Neural progenitor cell (in vitro differentiated cells): ENCODE data around the gene TMEM145. TPM values are rescaled to one million over a fixed set of nuclear protein-coding genes. Genes with fewer than 3 reads are reported as not detected.

Experiments used
- DNase-seq: peaks from one replicate; pipeline ENCODE4 v3.0.0-alpha.2; 2016; ENCODE audit warnings: low spot score
- H2AFZ ChIP-seq: fragments of 200-600 bp; sonication (generic); replicated peaks from 2 replicates; pipeline ENCODE4 v1.6.1; 2016; ENCODE audit warnings: antibody characterized with exemption
- H3F3A ChIP-seq: fragments of 200-600 bp; sonication (generic); 2 replicates; pipeline ENCODE4 v1.6.1; 2016; ENCODE audit warnings: antibody characterized with exemption, low read depth
- H3K27ac ChIP-seq: fragments of 200-600 bp; sonication (generic); 2 replicates; pipeline ENCODE4 v1.5.1; 2016; ENCODE audit warnings: mild to moderate bottlenecking
- H3K27me3 ChIP-seq: fragments of 200-600 bp; sonication (generic); 2 replicates; pipeline ENCODE4 v1.6.1; 2016; ENCODE audit warnings: mild to moderate bottlenecking, moderate library complexity
- H3K36me3 ChIP-seq: fragments of 200-600 bp; sonication (generic); 2 replicates; pipeline ENCODE4 v1.5.1; 2016
- H3K4me1 ChIP-seq: fragments of 200-600 bp; sonication (generic); 2 replicates; pipeline ENCODE4 v1.6.1; 2016; ENCODE audit warnings: mixed run types
- H3K4me2 ChIP-seq: fragments of 200-600 bp; sonication (generic); 2 replicates; pipeline ENCODE4 v1.6.1; 2016
- H3K4me3 ChIP-seq: fragments of 200-600 bp; sonication (generic); 2 replicates; pipeline ENCODE4 v1.5.1; 2016
- H3K79me2 ChIP-seq: fragments of 200-600 bp; sonication (generic); 2 replicates; pipeline ENCODE4 v1.6.1; 2016; ENCODE audit warnings: low read depth
- H3K9ac ChIP-seq: fragments of 200-600 bp; sonication (generic); 2 replicates; pipeline ENCODE4 v1.6.1; 2016
- H3K9me3 ChIP-seq: fragments of 200-600 bp; sonication (generic); 2 replicates; pipeline ENCODE4 v1.5.1; 2016; ENCODE audit warnings: low read depth
- H4K20me1 ChIP-seq: fragments of 200-600 bp; sonication (generic); 2 replicates; pipeline ENCODE4 v1.6.1; 2016; ENCODE audit warnings: low read depth
- H3K27ac Mint-ChIP-seq: 3 replicates; pipeline ENCODE4 v1.8.0; 2021; ENCODE audit warnings: mixed read lengths
- H3K27me3 Mint-ChIP-seq: 2 replicates; pipeline ENCODE4 v1.8.0; 2022; ENCODE audit warnings: low read depth, mild to moderate bottlenecking, inconsistent platforms, moderate library complexity, mixed read lengths; ENCODE audit not compliant: insufficient read depth
- H3K36me3 Mint-ChIP-seq: 3 replicates; pipeline ENCODE4 v1.8.0; 2021; ENCODE audit warnings: mixed read lengths
- H3K4me1 Mint-ChIP-seq: 3 replicates; pipeline ENCODE4 v1.8.0; 2021; ENCODE audit warnings: mixed read lengths
- H3K4me3 Mint-ChIP-seq: 3 replicates; pipeline ENCODE4 v1.8.0; 2021; ENCODE audit warnings: mild to moderate bottlenecking, moderate library complexity, mixed read lengths
- H3K9me3 Mint-ChIP-seq: 3 replicates; pipeline ENCODE4 v1.8.0; 2020; ENCODE audit warnings: mixed read lengths
- CTCF ChIP-seq: fragments of 200-600 bp; sonication (generic); IDR thresholded peaks from 2 replicates; pipeline ENCODE4 v1.5.1; 2017; ENCODE audit warnings: antibody characterized with exemption, mild to moderate bottlenecking
- EZH2 ChIP-seq: fragments of 200-600 bp; sonication (generic); IDR thresholded peaks from 2 replicates; pipeline ENCODE4 v1.6.1; 2017; ENCODE audit warnings: antibody characterized with exemption, mild to moderate bottlenecking, moderate library complexity
- EZH2phosphoT487 ChIP-seq: fragments of 200-600 bp; sonication (generic); IDR thresholded peaks from 2 replicates; pipeline ENCODE4 v1.6.1; 2017; ENCODE audit warnings: antibody characterized with exemption
- total RNA-seq: library from RNA; depleted of rRNA; stranded (reverse); fragments of >200 nt; gene quantifications from 2 replicates; pipeline ENCODE4 v1.2.3, GENCODE V29; 2015; ENCODE audit warnings: low replicate concordance

TMEM145 gene
- total RNA-seq, 1 donor from 2014 or later, result 6.6 TPM

DNA sequence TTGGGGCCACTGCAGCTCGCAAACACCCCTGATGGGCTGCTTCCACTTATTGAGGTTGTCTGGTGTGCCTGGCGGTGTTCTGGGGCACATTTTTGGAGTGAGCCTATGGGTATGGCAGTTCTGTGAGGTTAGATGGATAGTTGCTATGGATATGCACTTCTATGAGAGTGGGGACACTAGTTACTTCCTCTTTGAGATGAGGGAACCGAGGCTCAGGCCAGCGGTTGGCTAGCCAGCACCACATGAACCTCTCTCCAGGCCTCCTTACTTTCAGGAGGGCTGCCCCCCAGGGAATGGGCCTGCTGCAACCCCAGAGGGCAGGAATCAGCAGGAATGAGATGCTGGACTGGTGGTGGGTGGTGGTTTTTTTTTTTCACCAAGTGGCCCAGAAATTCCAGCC, 24.7 kb upstream of the TMEM145 start:
- Histone ChIP-seq H4K20me1 (peaks cover 70% of the 10 kb centered on the region), H3K4me3 (no peak overlapping the region), H3K4me1 (peaks cover 12% of the 10 kb centered on the region), H3K36me3 (no peaks in the 10 kb centered on the region), H2AFZ (no peak overlapping the region), H3K9ac (no peak overlapping the region), H3F3A (peaks cover 10% of the 10 kb centered on the region), H3K79me2 (peaks cover 26% of the 10 kb centered on the region), H3K4me2 (no peak overlapping the region), H3K27ac (no peak overlapping the region), H3K27me3 (no peaks in the 10 kb centered on the region), H3K9me3 (no peaks in the 10 kb centered on the region)
- Mint-ChIP-seq H3K4me1 (peaks cover 19% of the 10 kb centered on the region), H3K4me3 (no peak overlapping the region), H3K9me3 (no peaks in the 10 kb centered on the region), H3K27me3 (peaks cover 8% of the 10 kb centered on the region), H3K27ac (no peak overlapping the region), H3K36me3 (peaks cover 18% of the 10 kb centered on the region)
- DNase-seq, result no peak
- TF ChIP-seq EZH2phosphoT487 (no peak), EZH2 (no peak), CTCF (no peak)

GRCh38 chr19:42288881-42289555, 24.1 kb upstream of the TMEM145 start:
- Mint-ChIP-seq H3K4me1 (peaks cover 19% of the 10 kb centered on the region), H3K36me3 (peaks cover 18% of the 10 kb centered on the region), H3K27ac (no peak overlapping the region), H3K27me3 (peaks cover 8% of the 10 kb centered on the region), H3K9me3 (no peaks in the 10 kb centered on the region), H3K4me3 (no peak overlapping the region)
- H2AFZ ChIP-seq, result no peak overlapping the region
- no peak overlapping the region for H3K4me3 ChIP-seq
- no peak overlapping the region for H3K4me2 ChIP-seq
- peaks cover 71% of the 10 kb centered on the region for H4K20me1 ChIP-seq
- TF ChIP-seq EZH2phosphoT487 (no peak), EZH2 (no peak), CTCF (no peak)
- peak overlapping the region; percentile 20 for H3K27ac ChIP-seq
- no peaks in the 10 kb centered on the region for H3K9me3 ChIP-seq
- peaks cover 26% of the 10 kb centered on the region for H3K79me2 ChIP-seq
- peaks cover 10% of the 10 kb centered on the region for H3F3A ChIP-seq
- H3K9ac ChIP-seq, result no peak overlapping the region
- DNase-seq, result no peak
- peaks cover 10% of the 10 kb centered on the region for H3K4me1 ChIP-seq
- no peaks in the 10 kb centered on the region for H3K36me3 ChIP-seq
- no peaks in the 10 kb centered on the region for H3K27me3 ChIP-seq

GRCh38 chr19:42289556-42290041, 23.5 kb upstream of the TMEM145 start:
- H3K9me3 Mint-ChIP-seq, result no peaks in the 10 kb centered on the region
- Histone ChIP-seq H3K79me2 (peaks cover 24% of the 10 kb centered on the region), H3K4me1 (peaks cover 10% of the 10 kb centered on the region), H3F3A (peaks cover 15% of the 10 kb centered on the region), H2AFZ (no peak overlapping the region), H3K4me2 (no peak overlapping the region), H3K9ac (no peak overlapping the region), H3K36me3 (no peaks in the 10 kb centered on the region), H3K27ac (peak overlapping the region; percentile 20), H3K9me3 (no peaks in the 10 kb centered on the region), H4K20me1 (peaks cover 70% of the 10 kb centered on the region), H3K27me3 (no peaks in the 10 kb centered on the region), H3K4me3 (no peak overlapping the region)
- peaks cover 19% of the 10 kb centered on the region for H3K4me1 Mint-ChIP-seq
- peaks cover 18% of the 10 kb centered on the region for H3K36me3 Mint-ChIP-seq
- no peak for TF ChIP-seq EZH2phosphoT487
- no peak for TF ChIP-seq EZH2
- no peak for TF ChIP-seq CTCF
- H3K27ac Mint-ChIP-seq, result no peak overlapping the region
- no peak for DNase-seq
- peaks cover 8% of the 10 kb centered on the region for H3K27me3 Mint-ChIP-seq
- H3K4me3 Mint-ChIP-seq, result no peak overlapping the region
